Hair follicle dermal papilla cell (primary cell): ENCODE data around the gene DUOXA1. TPM values are rescaled to one million over a fixed set of nuclear protein-coding genes. Genes with fewer than 3 reads are reported as not detected.

Experiments
- total RNA-seq: library from RNA; depleted of rRNA; stranded (reverse); fragments of >200 nt; gene quantifications from 2 replicates; pipeline ENCODE4 v1.2.3, GENCODE V29; 2012

Gene DUOXA1
- total RNA-seq = 0.49 and 0.97 TPM in 2 replicates

GRCh38 chr15:45129651-45130129 is at the start of gene DUOXA1, which contains the start of gene DUOX1:
TSS of gene DUOXA1 (minus strand) at chr15:45129879. CDS start at chr15:45123014, 6,865 bp downstream.
TSS of gene DUOX1 (plus strand) at chr15:45129994. CDS start at chr15:45131967, 1,973 bp downstream.

GRCh38 chr15:45114076-45114750 is 15.5 kb downstream of the DUOXA1 start, which contains the start of the genes DUOX2 and DUOXA2:
TSS of gene DUOX2 (minus strand) at chr15:45114172. CDS start at chr15:45113411, 761 bp downstream.
TSS of gene DUOXA2 (plus strand) at chr15:45114326. CDS start at chr15:45114606, 280 bp downstream.

Other genes with a start within 250 kb of the DUOXA1 start
- not detected in 2 replicates for gene TERB2, start 173.2 kb downstream of the DUOXA1 start, total RNA-seq
- gene SORD, start 106.7 kb downstream of the DUOXA1 start, total RNA-seq = 20.4 and 20.5 TPM in 2 replicates
- under 0.01 and 0.12 TPM in 2 replicates for gene DUOX2, start 15.7 kb downstream of the DUOXA1 start, total RNA-seq
- gene DUOXA2, start 15.6 kb downstream of the DUOXA1 start, total RNA-seq = not detected in 2 replicates
- gene DUOX1, start 115 bp upstream of the DUOXA1 start, total RNA-seq = 0.85 and 1.5 TPM in 2 replicates
- gene SHF, start 58.1 kb upstream of the DUOXA1 start, total RNA-seq = 7.8 and 8.4 TPM in 2 replicates
- not detected in 2 replicates for gene SLC28A2, start 122.4 kb upstream of the DUOXA1 start, total RNA-seq
- gene GATM, start 248.7 kb upstream of the DUOXA1 start, total RNA-seq = not detected in 2 replicates